Measurements from ENCODE around the gene ENDOG. TPM values are rescaled to one million over a fixed set of nuclear protein-coding genes. Genes with fewer than 3 reads are reported as not detected.
"Not testable (repeated sequence)": the region's sequence is repeated elsewhere in the genome, so short reads cannot be mapped to it uniquely, and the experiment has no call there.

Gene ENDOG
- polyA plus RNA-seq (2013, experiment 1 of 2), result 13.0 TPM
- polyA plus RNA-seq (2013, experiment 2 of 2), result 11.9 TPM

GRCh38 chr9:128818099-128818838 lies at the start of gene ENDOG:
ENDOG (plus strand) TSS chr9:128818500; CDS start chr9:128818685, 185 bp downstream.
- Histone ChIP-seq H3K27ac (ENCODE audit: low read depth, low read length) (peak within 1 kb of the TSS; percentile 58; the same call in 1 of the 2 replicates), H3K4me1 (ENCODE audit: insufficient read depth, low read length) (peaks cover 3% of the 10 kb centered on the region; the same call in 1 of the 2 replicates), H3K9me3 (ENCODE audit: insufficient read depth, low read depth, low read length) (no peaks in the 10 kb centered on the region), H3K4me3 (ENCODE audit: low read length) (peak within 1 kb of the TSS; percentile 63), H3K27me3 (ENCODE audit: insufficient read depth, low read length) (no peaks in the 10 kb centered on the region), H3K9ac (ENCODE audit: low read depth, low read length) (peak within 1 kb of the TSS; percentile 67), H3K36me3 (ENCODE audit: insufficient read depth, low read length) (peaks cover 25% of the 10 kb centered on the region)
- 2% methylated on average over 70 of the region's 70 CpGs for WGBS

- Histone ChIP-seq H3K9ac (ENCODE audit: low read depth, low read length) (no peak overlapping the region), H3K36me3 (ENCODE audit: insufficient read depth, low read length) (no peaks in the 10 kb centered on the region), H3K27me3 (ENCODE audit: insufficient read depth, low read length) (no peaks in the 10 kb centered on the region), H3K4me3 (ENCODE audit: low read length) (no peak overlapping the region), H3K9me3 (ENCODE audit: insufficient read depth, low read depth, low read length) (no peaks in the 10 kb centered on the region), H3K27ac (ENCODE audit: low read depth, low read length) (no peak overlapping the region), H3K4me1 (ENCODE audit: insufficient read depth, low read length) (peaks cover 7% of the 10 kb centered on the region; the same call in 1 of the 2 replicates)
- 90% methylated on average over 6 of the region's 6 CpGs for WGBS
Observed at GRCh38 chr9:128768606-128769005, 49.7 kb upstream of the ENDOG start.

- Histone ChIP-seq H3K27ac (ENCODE audit: low read depth, low read length) (no peak overlapping the region), H3K27me3 (ENCODE audit: insufficient read depth, low read length) (no peaks in the 10 kb centered on the region), H3K36me3 (ENCODE audit: insufficient read depth, low read length) (no peaks in the 10 kb centered on the region), H3K4me1 (ENCODE audit: insufficient read depth, low read length) (peaks cover under 1% of the 10 kb centered on the region; the same call in 1 of the 2 replicates), H3K4me3 (ENCODE audit: low read length) (peak overlapping the region; percentile 81), H3K9me3 (ENCODE audit: insufficient read depth, low read depth, low read length) (no peaks in the 10 kb centered on the region), H3K9ac (ENCODE audit: low read depth, low read length) (peak overlapping the region; percentile 79; the same call in 1 of the 2 replicates)
- 91% methylated on average over 11 of the region's 11 CpGs for WGBS
Observed at GRCh38 chr9:128770286-128771030, 47.8 kb upstream of the ENDOG start.

GRCh38 chr9:128771094-128771721 lies 47.1 kb upstream of the ENDOG start:
- Histone ChIP-seq H3K4me1 (ENCODE audit: insufficient read depth, low read length) (no peaks in the 10 kb centered on the region), H3K36me3 (ENCODE audit: insufficient read depth, low read length) (no peaks in the 10 kb centered on the region), H3K27me3 (ENCODE audit: insufficient read depth, low read length) (no peaks in the 10 kb centered on the region), H3K9ac (ENCODE audit: low read depth, low read length) (peak overlapping the region; percentile 79), H3K4me3 (ENCODE audit: low read length) (peak overlapping the region; percentile 81), H3K27ac (ENCODE audit: low read depth, low read length) (peak overlapping the region; percentile 93), H3K9me3 (ENCODE audit: insufficient read depth, low read depth, low read length) (no peaks in the 10 kb centered on the region)
- 3% methylated on average over 27 of the region's 28 CpGs for WGBS

DNA sequence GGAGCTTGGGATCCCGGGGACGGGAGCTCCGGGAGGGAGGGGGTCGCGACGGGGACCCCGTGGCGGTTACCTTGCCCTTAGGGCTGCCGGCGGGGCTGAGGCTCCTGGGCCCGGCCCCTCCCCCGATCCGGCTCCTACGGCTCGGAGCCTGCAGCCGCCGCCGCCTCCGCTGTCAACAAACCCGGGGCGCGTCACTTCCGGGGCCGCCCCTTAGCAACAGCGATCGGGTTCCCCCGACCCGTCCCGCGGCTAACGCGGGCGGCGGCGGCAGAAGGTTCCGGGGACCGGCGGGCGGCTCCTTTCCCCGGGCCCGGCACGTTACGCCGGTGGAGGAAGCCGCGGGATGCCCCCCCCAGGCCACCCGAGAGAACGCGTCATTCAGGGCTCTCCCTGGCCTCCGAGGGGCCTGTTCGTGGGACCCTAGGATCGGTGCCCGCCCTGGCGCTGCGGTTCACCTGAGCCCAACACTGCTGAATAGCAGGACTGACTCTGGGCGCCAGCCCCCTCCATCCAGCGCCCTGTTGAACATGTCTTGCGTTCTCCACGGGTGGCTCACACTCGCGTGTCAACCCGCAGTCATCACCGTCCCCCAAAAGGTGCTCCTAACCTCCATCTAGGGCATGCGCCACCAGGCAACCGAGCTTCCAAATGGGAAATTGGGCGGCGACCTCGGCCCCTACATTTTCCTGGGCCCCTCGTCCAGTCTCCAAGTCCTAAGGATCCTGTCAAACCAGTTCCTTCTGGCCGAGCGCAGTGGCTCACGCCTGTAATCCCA lies 46.4 kb upstream of the ENDOG start, which contains the start of gene ZER1:
ZER1 (minus strand) TSS at position 183 of the 775 bp plus-strand sequence. CDS start 16,362 bp downstream, outside the sequence.
- no peaks in the 10 kb centered on the region for H3K9me3 ChIP-seq (ENCODE audit: insufficient read depth, low read depth, low read length)
- peak within 1 kb of the TSS; percentile 79 for H3K9ac ChIP-seq (ENCODE audit: low read depth, low read length)
- no peaks in the 10 kb centered on the region for H3K36me3 ChIP-seq (ENCODE audit: insufficient read depth, low read length)
- no peaks in the 10 kb centered on the region for H3K27me3 ChIP-seq (ENCODE audit: insufficient read depth, low read length)
- H3K4me3 ChIP-seq (ENCODE audit: low read length), result peak within 1 kb of the TSS; percentile 81
- H3K4me1 ChIP-seq (ENCODE audit: insufficient read depth, low read length), result no peaks in the 10 kb centered on the region
- WGBS, result 4% methylated on average over 72 of the region's 72 CpGs
- H3K27ac ChIP-seq (ENCODE audit: low read depth, low read length), result peak within 1 kb of the TSS; percentile 93

- Histone ChIP-seq H3K27ac (ENCODE audit: low read depth, low read length) (no peak overlapping the region), H3K4me1 (ENCODE audit: insufficient read depth, low read length) (no peaks in the 10 kb centered on the region), H3K4me3 (ENCODE audit: low read length) (no peak overlapping the region), H3K27me3 (ENCODE audit: insufficient read depth, low read length) (no peaks in the 10 kb centered on the region), H3K9ac (ENCODE audit: low read depth, low read length) (no peak overlapping the region), H3K36me3 (ENCODE audit: insufficient read depth, low read length) (no peaks in the 10 kb centered on the region), H3K9me3 (ENCODE audit: insufficient read depth, low read depth, low read length) (no peaks in the 10 kb centered on the region)
- whole genome bisulfite sequencing, result 98% methylated on average over 5 of the region's 5 CpGs
Observed at GRCh38 chr9:128773049-128773448, 45.3 kb upstream of the ENDOG start.

DNA sequence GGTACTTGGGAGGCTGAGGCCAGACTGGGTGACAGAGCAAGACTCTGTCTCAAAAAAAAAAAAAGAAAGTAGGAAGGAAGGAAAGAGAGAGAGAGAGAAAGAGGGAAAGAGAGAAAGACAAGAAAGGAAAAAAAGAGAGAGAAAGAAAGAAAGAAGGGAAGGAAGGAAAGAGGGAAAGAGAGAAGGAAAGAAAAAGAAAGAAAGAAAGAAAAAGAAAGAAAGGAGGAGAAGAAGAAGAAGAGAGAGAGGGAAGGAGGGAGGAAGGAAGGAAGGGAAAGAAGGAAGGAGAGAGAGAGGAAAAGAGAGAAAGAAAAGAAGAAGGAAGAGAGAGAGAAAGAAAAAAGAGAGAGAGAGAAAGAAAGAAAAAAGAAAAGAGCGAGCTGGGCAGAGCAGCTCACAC lies 43.5 kb upstream of the ENDOG start:
- Histone ChIP-seq H3K27me3 (ENCODE audit: insufficient read depth, low read length) (no peaks in the 10 kb centered on the region), H3K4me1 (ENCODE audit: insufficient read depth, low read length) (no peaks in the 10 kb centered on the region), H3K27ac (ENCODE audit: low read depth, low read length) (no peak overlapping the region), H3K4me3 (ENCODE audit: low read length) (no peak overlapping the region), H3K9ac (ENCODE audit: low read depth, low read length) (no peak overlapping the region), H3K9me3 (ENCODE audit: insufficient read depth, low read depth, low read length) (no peaks in the 10 kb centered on the region), H3K36me3 (ENCODE audit: insufficient read depth, low read length) (no peaks in the 10 kb centered on the region)
- WGBS, result 83% methylated on average over 1 of the region's 1 CpG

DNA sequence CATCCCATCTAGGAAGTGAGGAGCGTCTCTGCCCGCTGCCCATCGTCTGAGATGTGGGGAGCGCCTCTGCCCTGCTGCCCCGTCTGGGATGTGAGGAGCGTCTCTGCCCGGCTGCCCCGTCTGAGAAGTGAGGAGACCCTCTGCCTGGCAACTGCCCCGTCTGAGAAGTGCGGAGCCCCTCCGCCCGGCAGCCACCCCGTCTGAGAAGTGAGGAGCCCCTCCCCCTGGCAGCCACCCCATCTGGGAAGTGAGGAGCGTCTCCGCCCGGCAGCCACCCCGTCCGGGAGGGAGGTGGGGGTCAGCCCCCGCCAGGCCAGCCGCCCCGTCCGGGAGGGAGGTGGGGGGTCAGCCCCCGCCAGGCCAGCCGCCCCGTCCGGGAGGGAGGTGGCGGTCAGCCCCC lies 38.2 kb upstream of the ENDOG start:
- 97% methylated on average over 21 of the region's 27 CpGs for WGBS
- H3K27ac ChIP-seq (ENCODE audit: low read depth, low read length); H3K9ac ChIP-seq (ENCODE audit: low read depth, low read length); H3K4me1 ChIP-seq (ENCODE audit: insufficient read depth, low read length); H3K36me3 ChIP-seq (ENCODE audit: insufficient read depth, low read length); H3K9me3 ChIP-seq (ENCODE audit: insufficient read depth, low read depth, low read length); H3K4me3 ChIP-seq (ENCODE audit: low read length); H3K27me3 ChIP-seq (ENCODE audit: insufficient read depth, low read length): not testable (repeated sequence)

- 85% methylated on average over 7 of the region's 7 CpGs for WGBS
- no peaks in the 10 kb centered on the region for H3K27me3 ChIP-seq (ENCODE audit: insufficient read depth, low read length)
- no peaks in the 10 kb centered on the region for H3K36me3 ChIP-seq (ENCODE audit: insufficient read depth, low read length)
- H3K4me1 ChIP-seq (ENCODE audit: insufficient read depth, low read length), result no peaks in the 10 kb centered on the region
- H3K9me3 ChIP-seq (ENCODE audit: insufficient read depth, low read depth, low read length), result no peaks in the 10 kb centered on the region
- H3K27ac ChIP-seq (ENCODE audit: low read depth, low read length), result no peak overlapping the region
- no peak overlapping the region for H3K9ac ChIP-seq (ENCODE audit: low read depth, low read length)
- H3K4me3 ChIP-seq (ENCODE audit: low read length), result no peak overlapping the region
Observed at GRCh38 chr9:128781187-128782070, 36.9 kb upstream of the ENDOG start.

DNA sequence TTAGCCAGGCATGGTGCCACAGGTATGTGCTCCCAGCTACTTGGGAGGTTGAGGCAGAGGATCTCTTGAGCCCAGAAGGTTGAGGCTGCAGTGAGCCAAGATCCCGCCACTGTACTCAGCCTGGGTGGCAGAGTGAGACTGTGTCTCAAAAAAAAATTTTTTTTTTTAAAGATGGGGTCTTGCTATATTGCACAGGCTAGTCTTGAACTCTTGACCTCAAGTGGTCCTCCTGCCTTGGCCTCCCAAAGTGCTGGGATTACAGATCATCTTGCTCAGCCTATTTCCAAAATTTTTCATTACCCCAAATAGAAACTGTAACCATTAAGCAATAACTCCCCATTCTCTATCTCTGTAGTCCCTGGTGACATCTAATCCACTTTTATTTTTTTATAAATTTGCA lies 35.6 kb upstream of the ENDOG start:
- Histone ChIP-seq H3K9ac (ENCODE audit: low read depth, low read length) (no peak overlapping the region), H3K36me3 (ENCODE audit: insufficient read depth, low read length) (no peaks in the 10 kb centered on the region), H3K4me1 (ENCODE audit: insufficient read depth, low read length) (peaks cover under 1% of the 10 kb centered on the region; the same call in 1 of the 2 replicates), H3K9me3 (ENCODE audit: insufficient read depth, low read depth, low read length) (no peaks in the 10 kb centered on the region), H3K4me3 (ENCODE audit: low read length) (no peak overlapping the region), H3K27me3 (ENCODE audit: insufficient read depth, low read length) (no peaks in the 10 kb centered on the region), H3K27ac (ENCODE audit: low read depth, low read length) (no peak overlapping the region)
- 86% methylated on average over 1 of the region's 1 CpG for WGBS

All from HUES64 (cell line).